ENCODE results near the gene PLEKHJ1. TPM values are rescaled to one million over a fixed set of nuclear protein-coding genes. Genes with fewer than 3 reads are reported as not detected.

PLEKHJ1 gene
- total RNA-seq, 1 experiment from 2014 or later, result 94.8 TPM

- Histone ChIP-seq H3K79me2 (ENCODE audit: low read length) (peaks cover 27% of the 10 kb centered on the region), H3K9me3 (ENCODE audit: low read length) (no peaks in the 10 kb centered on the region), H2AFZ (ENCODE audit: low read length) (no peak overlapping the region), H3K27me3 (ENCODE audit: low read length) (no peaks in the 10 kb centered on the region), H3K9me2 (replicated peaks; ENCODE audit: low read length) (no peaks in the 10 kb centered on the region), H3K36me3 (ENCODE audit: low read depth, low read length) (peaks cover 7% of the 10 kb centered on the region; the same call in 1 of the 2 replicates), H3K27ac (ENCODE audit: low read length) (no peak overlapping the region), H4K20me1 (ENCODE audit: low read length) (peaks cover 17% of the 10 kb centered on the region), H3K4me2 (ENCODE audit: low read length) (no peak overlapping the region), H3K4me1 (ENCODE audit: insufficient read depth, low read length) (peaks cover 16% of the 10 kb centered on the region; the same call in 1 of the 2 replicates), H3K4me3 (ENCODE audit: low read length) (no peak overlapping the region), H3K9ac (ENCODE audit: low read length) (no peak overlapping the region), H3F3A (ENCODE audit: low read length, unreplicated experiment) (no peaks in the 10 kb centered on the region)
- ChIA-PET CTCF (no interaction called here), POLR2A (ENCODE audit: unreplicated experiment) (no interaction called here)
- no peak for TF ChIP-seq EZH2phosphoT487 (IDR thresholded peaks at IDR 0.05; ENCODE audit: borderline replicate concordance, low read length)
- no peak for TF ChIP-seq EZH2 (IDR thresholded peaks at IDR 0.05; ENCODE audit: low read length, unreplicated experiment)
- TF ChIP-seq, protein P1, sequence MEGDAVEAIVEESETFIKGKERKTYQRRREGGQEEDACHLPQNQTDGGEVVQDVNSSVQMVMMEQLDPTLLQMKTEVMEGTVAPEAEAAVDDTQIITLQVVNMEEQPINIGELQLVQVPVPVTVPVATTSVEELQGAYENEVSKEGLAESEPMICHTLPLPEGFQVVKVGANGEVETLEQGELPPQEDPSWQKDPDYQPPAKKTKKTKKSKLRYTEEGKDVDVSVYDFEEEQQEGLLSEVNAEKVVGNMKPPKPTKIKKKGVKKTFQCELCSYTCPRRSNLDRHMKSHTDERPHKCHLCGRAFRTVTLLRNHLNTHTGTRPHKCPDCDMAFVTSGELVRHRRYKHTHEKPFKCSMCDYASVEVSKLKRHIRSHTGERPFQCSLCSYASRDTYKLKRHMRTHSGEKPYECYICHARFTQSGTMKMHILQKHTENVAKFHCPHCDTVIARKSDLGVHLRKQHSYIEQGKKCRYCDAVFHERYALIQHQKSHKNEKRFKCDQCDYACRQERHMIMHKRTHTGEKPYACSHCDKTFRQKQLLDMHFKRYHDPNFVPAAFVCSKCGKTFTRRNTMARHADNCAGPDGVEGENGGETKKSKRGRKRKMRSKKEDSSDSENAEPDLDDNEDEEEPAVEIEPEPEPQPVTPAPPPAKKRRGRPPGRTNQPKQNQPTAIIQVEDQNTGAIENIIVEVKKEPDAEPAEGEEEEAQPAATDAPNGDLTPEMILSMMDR (conservative IDR thresholded peaks at IDR 0.05; ENCODE audit: low read depth, low read length), result no peak
- intact Hi-C loops (cut with micrococcal nuclease), result no loop called here
- ATAC-seq (no peak), DNase-seq (no peak)
- BruUV-seq (replicated peaks), result no TSS peak
These were observed 40.4 kb upstream of the PLEKHJ1 start for GRCh38 chr19:2276429-2276986.

- Histone ChIP-seq H3K27ac (ENCODE audit: low read length) (no peak overlapping the region), H3K9ac (ENCODE audit: low read length) (no peak overlapping the region), H3K4me1 (ENCODE audit: insufficient read depth, low read length) (peaks cover 17% of the 10 kb centered on the region; the same call in 1 of the 2 replicates), H3K9me2 (replicated peaks; ENCODE audit: low read length) (no peaks in the 10 kb centered on the region), H3K36me3 (ENCODE audit: low read depth, low read length) (peaks cover 10% of the 10 kb centered on the region; the same call in 1 of the 2 replicates), H4K20me1 (ENCODE audit: low read length) (peaks cover 24% of the 10 kb centered on the region), H3K9me3 (ENCODE audit: low read length) (no peaks in the 10 kb centered on the region), H3F3A (ENCODE audit: low read length, unreplicated experiment) (no peaks in the 10 kb centered on the region), H3K27me3 (ENCODE audit: low read length) (no peaks in the 10 kb centered on the region), H3K4me3 (ENCODE audit: low read length) (no peak overlapping the region), H2AFZ (ENCODE audit: low read length) (no peak overlapping the region), H3K79me2 (ENCODE audit: low read length) (peaks cover 34% of the 10 kb centered on the region), H3K4me2 (ENCODE audit: low read length) (no peak overlapping the region)
- ChIA-PET POLR2A (ENCODE audit: unreplicated experiment) (no interaction called here), CTCF (no interaction called here)
- no TSS peak for BruUV-seq (replicated peaks)
- ATAC-seq, result no peak
- intact Hi-C loops (cut with micrococcal nuclease), result no loop called here
- no peak for DNase-seq
- no peak for TF ChIP-seq EZH2 (IDR thresholded peaks at IDR 0.05; ENCODE audit: low read length, unreplicated experiment)
- TF ChIP-seq, protein P1 (conservative IDR thresholded peaks at IDR 0.05; ENCODE audit: low read depth, low read length), result no peak
- TF ChIP-seq EZH2phosphoT487 (IDR thresholded peaks at IDR 0.05; ENCODE audit: borderline replicate concordance, low read length), result no peak
These were observed 39.7 kb upstream of the PLEKHJ1 start for GRCh38 chr19:2275588-2276428.
